ENCODE results near the gene HOXA4. TPM values are rescaled to one million over a fixed set of nuclear protein-coding genes. Genes with fewer than 3 reads are reported as not detected.

The HOXA4 gene
- total and polyA plus RNA-seq, 2 of the 4 experiments (the other 2 are of a cell fraction) = 0.36 to 8.0 TPM

GRCh38 chr7:27094304-27095049 is 36.1 kb downstream of the HOXA4 start:
- 0 out of 2 replicates have a peak, but pooled peaks cover 2% of the 10 kb centered on the region for H3K27me3 ChIP-seq (ENCODE audit: control insufficient read depth, insufficient read depth, low read length)

More at GRCh38 chr7:27094304-27095049, 36.1 kb downstream of the HOXA4 start:
- 90% methylated on average over 2 of the region's 29 CpGs; no CpG with 5 or more reads in 1 of the 2 experiments for WGBS, 2 experiments (ENCODE audit: extremely low coverage in 2 of 2, insufficient read length in 1 of 2)
- in situ Hi-C loops (cut with MboI; ENCODE audit: low sequenced_read_pairs) = no loop called here
- Histone ChIP-seq H3K23ac (ENCODE audit: low read depth, low read length) (no peak overlapping the region), H3K4me3 (ENCODE audit: insufficient read depth, low read depth, low read length) (no peak overlapping the region), H2BK15ac (ENCODE audit: low read depth, low read length) (no peak overlapping the region), H3K56ac (ENCODE audit: extremely low read depth, insufficient read depth, low read length) (no peak overlapping the region), H2AK9ac (replicated peaks; ENCODE audit: low read depth, low read length, poor library complexity) (no peak overlapping the region), H3K4ac (ENCODE audit: low read depth, low read length) (no peak overlapping the region), H2BK120ac (ENCODE audit: low read depth, low read length) (no peak overlapping the region), H2AK5ac (ENCODE audit: low read depth, low read length) (no peak overlapping the region), H4K8ac (ENCODE audit: low read depth in 2 of 2, low read length in 2 of 2) (no peak overlapping the region), H2AFZ (replicated peaks; ENCODE audit: low read length, poor library complexity) (no peak overlapping the region), H3K36me3 (ENCODE audit: control insufficient read depth, insufficient read depth, low read length) (peaks cover 5% of the 10 kb centered on the region), H3K9me1 (ENCODE audit: insufficient read depth, low read length) (no peaks in the 10 kb centered on the region), H3K9ac (ENCODE audit: low read depth, low read length) (no peak overlapping the region), H4K20me1 (ENCODE audit: insufficient read depth, low read length) (peaks cover 13% of the 10 kb centered on the region), H3K27ac (ENCODE audit: insufficient read depth, low read length) (no peak overlapping the region), H3K4me1 (ENCODE audit: control insufficient read depth, insufficient read depth, low read length) (no peaks in the 10 kb centered on the region), H2BK5ac (ENCODE audit: low read depth, low read length, poor library complexity, severe bottlenecking) (no peak overlapping the region), H3K9me3 (ENCODE audit: control insufficient read depth, insufficient read depth, low read length) (no peaks in the 10 kb centered on the region), H3K14ac (replicated peaks; ENCODE audit: low read depth, low read length) (no peak overlapping the region), H4K91ac (ENCODE audit: insufficient read depth, low read depth, low read length) (no peak overlapping the region), H2BK20ac (ENCODE audit: low read depth, low read length) (no peak overlapping the region), H3K79me1 (ENCODE audit: low read depth in 1 of 2, low read length in 2 of 2) (peaks cover 10 to 16% of the 10 kb centered on the region in 2 experiments; a peak in 3 of 4 replicates), H4K5ac (ENCODE audit: low read depth, low read length) (no peak overlapping the region), H3K4me2 (ENCODE audit: low read depth, low read length) (no peak overlapping the region), H3K18ac (ENCODE audit: low read depth, low read length) (no peak overlapping the region)
- ChIA-PET POLR2A (ENCODE audit: unreplicated experiment) (no interaction called here), CTCF (no interaction called here)
- TF ChIP-seq NFE2L2 (IDR thresholded peaks at IDR 0.05; ENCODE audit: low read depth, low read length) (no peak), MAZ (IDR thresholded peaks at IDR 0.05; ENCODE audit: borderline replicate concordance, low read depth, low read length) (no peak), MXI1 (IDR thresholded peaks at IDR 0.05; ENCODE audit: borderline replicate concordance, low read depth, low read length) (no peak), CEBPB (IDR thresholded peaks at IDR 0.05; ENCODE audit: low read depth, low read length) (no peak), RFX5 (IDR thresholded peaks at IDR 0.05; ENCODE audit: low read depth, low read length) (no peak), CHD1 (IDR thresholded peaks at IDR 0.05; ENCODE audit: low read depth, low read length) (no peak), BHLHE40 (IDR thresholded peaks at IDR 0.05; ENCODE audit: low read depth, low read length) (no peak), FOS (IDR thresholded peaks at IDR 0.05; ENCODE audit: low read depth, low read length) (no peak), SMC3 (IDR thresholded peaks at IDR 0.05; ENCODE audit: low read depth, low read length) (no peak)
- ATAC-seq (ENCODE audit: low read depth) (no peak), DNase-seq (no peak)
- BruUV-seq (replicated peaks) = no TSS peak
- intact Hi-C loops (cut with micrococcal nuclease) = no loop called here
- dilution Hi-C loops (cut with HindIII; ENCODE audit: low sequenced_read_pairs, unreplicated experiment) = no loop called here

Measured in IMR-90 (cell line).